Tibial nerve (tissue), 4 donors: Measurements from ENCODE around the gene ABLIM3. TPM values are rescaled to one million over a fixed set of nuclear protein-coding genes. Genes with fewer than 3 reads are reported as not detected.
A peak's percentile ranks its signal among the peaks of the same experiment; 100 is the strongest.

Experiments used
- DNase-seq, 2 donors: peaks; one replicate each; pipeline ENCODE4 v3.0.0-alpha.2; 2019; ENCODE audit warnings: low spot score in 2 of 2
- H3K27ac ChIP-seq, 4 donors: fragments of 200-600 bp; sonication (generic) in 3 of 4; one replicate each; pipeline ENCODE4 v1.5.1; 2017 to 2019; ENCODE audit warnings: mild to moderate bottlenecking in 1 of 4
- H3K27me3 ChIP-seq, 2 donors: fragments of 200-600 bp; sonication (generic) in 1 of 2; one replicate each; pipeline versions ENCODE4 v1.5.1 to v1.6.0; 2017 to 2019
- H3K36me3 ChIP-seq, 3 donors: fragments of 200-600 bp; sonication (generic); one replicate each; pipeline ENCODE4 v1.5.1; 2018 to 2019
- H3K4me1 ChIP-seq, 4 donors: fragments of 200-600 bp; sonication (generic) in 3 of 4; one replicate each; pipeline ENCODE4 v1.5.1; 2017 to 2019
- H3K4me3 ChIP-seq, 4 donors: fragments of 200-600 bp; sonication (generic) in 3 of 4; one replicate each; pipeline ENCODE4 v1.5.1; 2017 to 2019; ENCODE audit warnings: mild to moderate bottlenecking in 1 of 4, moderate library complexity in 1 of 4
- H3K9me3 ChIP-seq, 4 donors: fragments of 200-600 bp; sonication (generic) in 3 of 4; one replicate each; pipeline ENCODE4 v1.5.1; 2017 to 2019
- EP300 ChIP-seq, 2 donors: sonication (generic); formaldehyde crosslinking; IDR thresholded peaks; one replicate each; pipeline ENCODE4 v1.6.1; 2017; ENCODE audit warnings: antibody characterized with exemption in 2 of 2, mild to moderate bottlenecking in 1 of 2
- POLR2A ChIP-seq, 2 donors: fragments of 450-650 bp; IDR thresholded peaks; one replicate each; pipeline ENCODE4 v1.6.1; 2017; ENCODE audit warnings: antibody characterized with exemption in 2 of 2, mild to moderate bottlenecking in 2 of 2, moderate library complexity in 2 of 2
- WGBS, 2 donors: methylation state at CpG; one replicate each; pipeline ENCODE4 v1.1.5; 2018; 5-methylcytosine and 5-hydroxymethylcytosine counted together
- total RNA-seq, 4 donors: library from RNA; depleted of rRNA; stranded (reverse); fragments of >200 nt; gene quantifications; one replicate each; pipeline ENCODE4 v1.1.0, GENCODE V29; 2016
- TF ChIP-seq, protein P1 (sequence below), 5 experiments: fragments of 200-600 bp in 3 of 5; fragments of 450-650 bp in 2 of 5; sonication (generic) in 3 of 5; IDR thresholded peaks; one replicate each; pipeline ENCODE4 v1.5.1; 2016 to 2019; ENCODE audit warnings: antibody characterized with exemption in 5 of 5, mild to moderate bottlenecking in 3 of 5, moderate library complexity in 2 of 5

Gene ABLIM3
- total RNA-seq, 4 donors from 2014 or later: 50.3 to 75.3 (median 52.3) TPM

DNA sequence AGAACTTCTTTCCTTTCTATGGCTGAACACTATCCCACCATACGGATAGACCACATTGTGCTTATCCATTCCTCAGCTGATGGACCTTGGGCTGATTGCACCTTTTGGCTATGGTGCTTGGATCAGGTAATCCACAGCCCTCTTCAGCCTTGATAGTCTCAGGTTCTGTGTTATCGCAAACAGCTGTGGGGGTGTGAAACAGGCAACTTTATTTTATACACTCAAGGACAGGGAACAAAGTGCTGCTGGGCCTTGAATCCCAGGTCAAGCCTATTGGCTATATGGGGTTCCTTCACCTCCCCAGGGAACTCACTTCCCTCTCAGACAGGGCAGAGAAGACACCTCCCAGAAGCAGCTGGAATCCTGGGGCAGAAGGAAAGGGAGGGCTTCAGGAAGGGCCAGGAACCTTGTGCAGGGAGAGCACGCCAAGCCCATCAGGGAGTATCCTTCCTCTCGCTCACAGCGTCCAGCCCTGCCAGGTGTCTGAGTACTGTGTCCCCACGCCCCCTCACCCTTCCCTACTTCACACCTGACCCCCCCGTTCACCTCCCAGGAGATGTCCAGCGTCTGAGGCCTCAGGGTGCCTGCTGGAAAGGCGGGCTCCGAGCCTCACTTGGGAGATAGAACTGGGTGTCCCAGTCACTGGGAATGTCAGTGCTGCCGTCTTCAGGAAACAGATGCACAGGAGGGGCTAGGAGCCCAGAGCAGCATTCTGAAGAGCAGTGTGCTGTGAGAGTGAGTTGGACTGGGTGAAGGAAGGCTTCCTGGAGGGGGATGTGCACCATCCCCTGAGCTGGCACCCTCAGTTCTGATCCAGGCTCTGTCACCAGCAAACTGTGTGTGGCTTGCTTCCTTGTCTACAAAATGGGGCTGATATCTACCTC, 163.1 kb downstream of the ABLIM3 start:
- Histone ChIP-seq H3K27me3 (no peaks in the 10 kb centered on the region), H3K9me3 (no peaks in the 10 kb centered on the region), H3K4me3 (no peak overlapping the region), H3K4me1 (peaks cover 0 to 5% (median 0%) of the 10 kb centered on the region in 4 donors), H3K27ac (peak overlapping the region in 1 of 4 donors; percentile 9), H3K36me3 (peaks cover 0 to 92% (median 0%) of the 10 kb centered on the region in 3 donors)
- TF ChIP-seq POLR2A (IDR thresholded peaks at IDR 0.05): no peak
- TF ChIP-seq EP300 (IDR thresholded peaks at IDR 0.05): no peak
- TF ChIP-seq, protein P1, sequence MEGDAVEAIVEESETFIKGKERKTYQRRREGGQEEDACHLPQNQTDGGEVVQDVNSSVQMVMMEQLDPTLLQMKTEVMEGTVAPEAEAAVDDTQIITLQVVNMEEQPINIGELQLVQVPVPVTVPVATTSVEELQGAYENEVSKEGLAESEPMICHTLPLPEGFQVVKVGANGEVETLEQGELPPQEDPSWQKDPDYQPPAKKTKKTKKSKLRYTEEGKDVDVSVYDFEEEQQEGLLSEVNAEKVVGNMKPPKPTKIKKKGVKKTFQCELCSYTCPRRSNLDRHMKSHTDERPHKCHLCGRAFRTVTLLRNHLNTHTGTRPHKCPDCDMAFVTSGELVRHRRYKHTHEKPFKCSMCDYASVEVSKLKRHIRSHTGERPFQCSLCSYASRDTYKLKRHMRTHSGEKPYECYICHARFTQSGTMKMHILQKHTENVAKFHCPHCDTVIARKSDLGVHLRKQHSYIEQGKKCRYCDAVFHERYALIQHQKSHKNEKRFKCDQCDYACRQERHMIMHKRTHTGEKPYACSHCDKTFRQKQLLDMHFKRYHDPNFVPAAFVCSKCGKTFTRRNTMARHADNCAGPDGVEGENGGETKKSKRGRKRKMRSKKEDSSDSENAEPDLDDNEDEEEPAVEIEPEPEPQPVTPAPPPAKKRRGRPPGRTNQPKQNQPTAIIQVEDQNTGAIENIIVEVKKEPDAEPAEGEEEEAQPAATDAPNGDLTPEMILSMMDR (IDR thresholded peaks at IDR 0.05): no peak
- no peak for DNase-seq
- 79% methylated on average over 11 of the region's 11 CpGs for WGBS, 2 donors

DNA sequence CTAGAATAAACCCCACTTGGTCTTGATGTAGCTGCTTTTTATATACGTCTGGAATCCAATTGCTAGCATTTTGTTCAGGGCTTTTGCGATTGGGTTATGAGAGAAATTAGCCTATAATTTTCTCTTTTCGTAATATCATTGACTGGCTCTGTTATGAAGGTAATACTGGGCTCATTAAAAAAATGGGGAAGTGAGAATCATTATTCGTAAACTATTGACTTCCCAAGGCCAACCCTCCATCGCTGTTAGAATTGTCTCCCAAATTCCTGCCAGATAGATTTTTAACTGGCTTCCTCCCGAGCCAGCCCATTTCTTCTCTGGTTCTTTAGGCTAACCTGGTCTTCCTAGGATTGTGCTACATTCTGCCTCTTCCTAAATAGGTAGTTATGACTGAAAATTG, 168.1 kb downstream of the ABLIM3 start:
- Histone ChIP-seq H3K27ac (no peak overlapping the region), H3K4me3 (no peak overlapping the region), H3K27me3 (no peaks in the 10 kb centered on the region), H3K9me3 (no peaks in the 10 kb centered on the region), H3K4me1 (peaks cover 0 to 4% (median 0%) of the 10 kb centered on the region in 4 donors), H3K36me3 (peaks cover 0 to 92% (median 0%) of the 10 kb centered on the region in 3 donors)
- TF ChIP-seq, protein P1 (IDR thresholded peaks at IDR 0.05): no peak
- TF ChIP-seq EP300 (IDR thresholded peaks at IDR 0.05) (no peak), POLR2A (IDR thresholded peaks at IDR 0.05) (no peak)
- 82 to 89% methylated on average over 6 of the region's 6 CpGs for WGBS, 2 donors
- DNase-seq: no peak

Other genes with a start within 250 kb of the ABLIM3 start
- gene SH3TC2, start 78.4 kb upstream of the ABLIM3 start, total RNA-seq: 10 to 100 TPM; 37.2 to 92.1 (median 83.9) TPM
- 10 to 100 TPM; 40.8 to 93.5 (median 91.6) TPM for gene AFAP1L1, start 130.4 kb downstream of the ABLIM3 start, total RNA-seq
- gene GRPEL2, start 204.0 kb downstream of the ABLIM3 start, total RNA-seq: 10 to 100 TPM in 2 of 4 donors, 1 to 10 TPM in 2; 6.5 to 13.5 (median 10.3) TPM
- gene PCYOX1L, start 216.6 kb downstream of the ABLIM3 start, total RNA-seq: 1 to 10 TPM; 5.0 to 8.2 (median 6.7) TPM
- gene IL17B, start 237.8 kb downstream of the ABLIM3 start, total RNA-seq: 100 to 1,000 TPM in 1 of 4 donors, 10 to 100 TPM in 3; 22.8 to 109 (median 80.7) TPM